ENCODE results near the gene APBA1. TPM values are rescaled to one million over a fixed set of nuclear protein-coding genes. Genes with fewer than 3 reads are reported as not detected.

The APBA1 gene
- total and polyA plus RNA-seq, 2 of the 4 experiments (the other 2 are of a cell fraction), result 3.8 to 5.1 TPM

- Histone ChIP-seq H2AK9ac (replicated peaks; ENCODE audit: low read depth, low read length, poor library complexity) (no peak overlapping the region), H3K9me1 (ENCODE audit: insufficient read depth, low read length) (peaks cover 15% of the 10 kb centered on the region), H3K23ac (ENCODE audit: low read depth, low read length) (no peak overlapping the region), H4K20me1 (ENCODE audit: insufficient read depth, low read length) (no peaks in the 10 kb centered on the region), H3K14ac (replicated peaks; ENCODE audit: low read depth, low read length) (0 out of 2 replicates have a peak overlapping the region, but pooled peaks have one; percentile 14), H4K5ac (ENCODE audit: low read depth, low read length) (no peak overlapping the region), H2AFZ (replicated peaks; ENCODE audit: low read length, poor library complexity) (no peak overlapping the region), H3K4me1 (ENCODE audit: control insufficient read depth, insufficient read depth, low read length) (peaks cover 7% of the 10 kb centered on the region), H3K9ac (ENCODE audit: low read depth, low read length) (no peak overlapping the region), H2BK20ac (ENCODE audit: low read depth, low read length) (peak overlapping the region; percentile 24; the same call in 1 of the 2 replicates), H4K91ac (ENCODE audit: insufficient read depth, low read depth, low read length) (no peak overlapping the region), H3K36me3 (ENCODE audit: control insufficient read depth, insufficient read depth, low read length) (0 out of 2 replicates have a peak, but pooled peaks cover 1% of the 10 kb centered on the region), H2AK5ac (ENCODE audit: low read depth, low read length) (no peak overlapping the region), H3K56ac (ENCODE audit: extremely low read depth, insufficient read depth, low read length) (no peak overlapping the region), H3K27ac (ENCODE audit: insufficient read depth, low read length) (no peak overlapping the region), H3K4me2 (ENCODE audit: low read depth, low read length) (no peak overlapping the region), H2BK15ac (ENCODE audit: low read depth, low read length) (no peak overlapping the region), H3K4me3 (ENCODE audit: insufficient read depth, low read depth, low read length) (no peak overlapping the region), H2BK120ac (ENCODE audit: low read depth, low read length) (no peak overlapping the region), H3K79me1 (ENCODE audit: low read depth in 1 of 2, low read length in 2 of 2) (peaks cover 6 to 25% of the 10 kb centered on the region in 2 experiments; a peak in 2 of 4 replicates), H3K27me3 (ENCODE audit: control insufficient read depth, insufficient read depth, low read length) (no peaks in the 10 kb centered on the region), H3K18ac (ENCODE audit: low read depth, low read length) (no peak overlapping the region), H2BK5ac (ENCODE audit: low read depth, low read length, poor library complexity, severe bottlenecking) (no peak overlapping the region), H3K4ac (ENCODE audit: low read depth, low read length) (no peak overlapping the region), H3K9me3 (ENCODE audit: control insufficient read depth, insufficient read depth, low read length) (no peaks in the 10 kb centered on the region), H4K8ac (ENCODE audit: low read depth in 2 of 2, low read length in 2 of 2) (no peak overlapping the region)
- POLR2A ChIA-PET (ENCODE audit: unreplicated experiment), result no interaction called here
- no peak for ATAC-seq (ENCODE audit: low read depth)
- CTCF ChIA-PET, result no interaction called here
- in situ Hi-C loops (cut with MboI; ENCODE audit: low sequenced_read_pairs), result no loop called here
- dilution Hi-C loops (cut with HindIII; ENCODE audit: low sequenced_read_pairs, unreplicated experiment), result no loop called here
- BruUV-seq (replicated peaks), result no TSS peak
- intact Hi-C loops (cut with micrococcal nuclease), result no loop called here
- no peak for TF ChIP-seq RCOR1 (IDR thresholded peaks at IDR 0.05; ENCODE audit: insufficient replicate concordance, low read length)
- TF ChIP-seq POLR2A (IDR thresholded peaks at IDR 0.05; ENCODE audit: low read depth, low read length), result no peak
- TF ChIP-seq MAFK (IDR thresholded peaks at IDR 0.05; ENCODE audit: low read depth, low read length), result no peak
- TF ChIP-seq SMC3 (IDR thresholded peaks at IDR 0.05; ENCODE audit: low read depth, low read length), result no peak
- TF ChIP-seq FOS (IDR thresholded peaks at IDR 0.05; ENCODE audit: low read depth, low read length), result no peak
- TF ChIP-seq BHLHE40 (IDR thresholded peaks at IDR 0.05; ENCODE audit: low read depth, low read length), result no peak
- TF ChIP-seq RFX5 (IDR thresholded peaks at IDR 0.05; ENCODE audit: low read depth, low read length), result no peak
- no peak for TF ChIP-seq CTCF (conservative IDR thresholded peaks at IDR 0.05; ENCODE audit: low read depth, low read length)
- no peak for TF ChIP-seq MAZ (IDR thresholded peaks at IDR 0.05; ENCODE audit: borderline replicate concordance, low read depth, low read length)
- no peak for TF ChIP-seq USF2 (IDR thresholded peaks at IDR 0.05; ENCODE audit: low read depth, low read length)
- no peak for TF ChIP-seq CEBPB (IDR thresholded peaks at IDR 0.05; ENCODE audit: low read depth, low read length)
- TF ChIP-seq ELK1 (IDR thresholded peaks at IDR 0.05; ENCODE audit: borderline replicate concordance, low read depth, low read length), result no peak
- TF ChIP-seq RAD21 (IDR thresholded peaks at IDR 0.05; ENCODE audit: low read length), result no peak
- no peak for TF ChIP-seq MXI1 (IDR thresholded peaks at IDR 0.05; ENCODE audit: borderline replicate concordance, low read depth, low read length)
- no CpG with 5 or more reads among the region's 3 CpGs for WGBS, 2 experiments (ENCODE audit: extremely low coverage in 2 of 2, insufficient read length in 1 of 2)
- no peak for DNase-seq
Observed at GRCh38 chr9:69647804-69648203, 24.4 kb downstream of the APBA1 start.

All from IMR-90 (cell line).